HUDEP-2 (cell line): ENCODE measurements around the gene TUT7.
A peak's percentile ranks its signal among the peaks of the same experiment; 100 is the strongest.
"Not testable (repeated sequence)": the region's sequence is repeated elsewhere in the genome, so short reads cannot be mapped to it uniquely, and the experiment has no call there.

Experiments used
- DNase-seq, 76 experiments: peaks; one replicate each; lab custom pipeline; 2025; ENCODE audit not compliant: unreplicated experiment in 76 of 76; lab: John Stamatoyannopoulos, UW

The TUT7 gene, protein sequence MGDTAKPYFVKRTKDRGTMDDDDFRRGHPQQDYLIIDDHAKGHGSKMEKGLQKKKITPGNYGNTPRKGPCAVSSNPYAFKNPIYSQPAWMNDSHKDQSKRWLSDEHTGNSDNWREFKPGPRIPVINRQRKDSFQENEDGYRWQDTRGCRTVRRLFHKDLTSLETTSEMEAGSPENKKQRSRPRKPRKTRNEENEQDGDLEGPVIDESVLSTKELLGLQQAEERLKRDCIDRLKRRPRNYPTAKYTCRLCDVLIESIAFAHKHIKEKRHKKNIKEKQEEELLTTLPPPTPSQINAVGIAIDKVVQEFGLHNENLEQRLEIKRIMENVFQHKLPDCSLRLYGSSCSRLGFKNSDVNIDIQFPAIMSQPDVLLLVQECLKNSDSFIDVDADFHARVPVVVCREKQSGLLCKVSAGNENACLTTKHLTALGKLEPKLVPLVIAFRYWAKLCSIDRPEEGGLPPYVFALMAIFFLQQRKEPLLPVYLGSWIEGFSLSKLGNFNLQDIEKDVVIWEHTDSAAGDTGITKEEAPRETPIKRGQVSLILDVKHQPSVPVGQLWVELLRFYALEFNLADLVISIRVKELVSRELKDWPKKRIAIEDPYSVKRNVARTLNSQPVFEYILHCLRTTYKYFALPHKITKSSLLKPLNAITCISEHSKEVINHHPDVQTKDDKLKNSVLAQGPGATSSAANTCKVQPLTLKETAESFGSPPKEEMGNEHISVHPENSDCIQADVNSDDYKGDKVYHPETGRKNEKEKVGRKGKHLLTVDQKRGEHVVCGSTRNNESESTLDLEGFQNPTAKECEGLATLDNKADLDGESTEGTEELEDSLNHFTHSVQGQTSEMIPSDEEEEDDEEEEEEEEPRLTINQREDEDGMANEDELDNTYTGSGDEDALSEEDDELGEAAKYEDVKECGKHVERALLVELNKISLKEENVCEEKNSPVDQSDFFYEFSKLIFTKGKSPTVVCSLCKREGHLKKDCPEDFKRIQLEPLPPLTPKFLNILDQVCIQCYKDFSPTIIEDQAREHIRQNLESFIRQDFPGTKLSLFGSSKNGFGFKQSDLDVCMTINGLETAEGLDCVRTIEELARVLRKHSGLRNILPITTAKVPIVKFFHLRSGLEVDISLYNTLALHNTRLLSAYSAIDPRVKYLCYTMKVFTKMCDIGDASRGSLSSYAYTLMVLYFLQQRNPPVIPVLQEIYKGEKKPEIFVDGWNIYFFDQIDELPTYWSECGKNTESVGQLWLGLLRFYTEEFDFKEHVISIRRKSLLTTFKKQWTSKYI (N-terminal part only)

DNA sequence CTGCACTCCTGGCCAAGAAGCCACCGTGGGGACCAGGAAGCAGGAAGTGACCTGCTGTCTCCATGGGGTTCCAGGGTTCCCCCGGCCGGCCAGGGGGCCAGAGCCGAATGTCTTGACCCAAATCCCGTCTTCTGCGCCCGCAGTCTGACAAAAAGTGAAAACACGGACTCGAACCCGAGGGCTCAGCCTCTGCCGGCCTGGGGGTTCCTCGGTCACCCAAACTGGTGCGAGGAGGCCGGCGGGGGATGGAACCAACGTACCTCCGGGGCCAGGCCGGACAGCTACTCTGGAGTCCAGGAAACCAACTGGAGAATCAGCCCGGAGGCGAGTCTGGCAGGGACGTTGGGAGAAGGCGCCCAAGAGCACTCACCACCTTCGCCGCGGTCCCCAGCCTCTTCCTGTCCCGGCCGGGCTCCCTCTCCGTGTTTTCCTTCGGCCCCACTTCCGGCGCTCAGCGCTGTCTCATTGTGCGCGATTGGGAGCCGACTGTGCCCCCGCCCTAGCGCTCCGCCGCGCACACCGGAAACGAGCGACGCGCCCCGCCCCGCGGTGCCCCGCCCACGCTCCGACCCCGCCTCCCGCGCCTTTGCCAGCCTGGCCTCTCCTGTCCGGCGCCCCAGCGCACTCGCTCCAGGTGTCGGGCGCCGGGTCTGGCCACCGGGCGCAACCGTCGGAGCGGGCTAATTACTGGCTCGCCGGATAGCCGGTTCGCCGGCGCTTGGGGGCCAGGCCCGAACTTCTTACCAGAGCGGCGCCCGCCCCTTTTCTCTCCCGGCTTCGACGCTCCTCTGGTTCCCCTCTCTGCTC, at the start of gene TUT7:
TUT7 (minus strand) TSS at position 400 of the 807 bp plus-strand sequence. CDS start 1,211 bp downstream, outside the sequence.
- peak in 75 of 76 experiments; percentile 19 to 96 (median 89) for DNase-seq

- DNase-seq, result no peak
These were observed 48.4 kb upstream of the TUT7 start for GRCh38 chr9:86402591-86402990.

GRCh38 chr9:86396412-86396811, 42.2 kb upstream of the TUT7 start:
- DNase-seq, result no peak

DNA sequence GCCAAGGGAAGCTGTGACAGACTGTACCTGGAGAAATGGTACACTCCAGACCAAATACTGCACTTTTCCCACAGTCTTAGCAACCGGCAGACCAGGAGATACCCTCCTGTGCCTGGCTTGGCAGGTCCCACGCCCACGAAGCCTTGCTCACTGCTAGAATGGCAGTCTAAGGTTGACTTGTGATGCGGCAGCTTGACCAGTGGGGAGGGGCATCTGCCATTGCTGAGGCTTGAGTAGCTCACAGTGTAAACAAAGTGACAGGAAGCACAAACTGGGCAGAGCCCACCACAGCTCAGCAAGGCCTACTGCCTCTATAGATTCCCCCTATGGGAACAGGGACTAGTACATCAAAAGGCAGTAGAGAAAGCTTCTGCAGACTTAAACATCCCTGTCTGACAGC, 36.0 kb upstream of the TUT7 start:
- DNase-seq, result not testable (repeated sequence)

DNA sequence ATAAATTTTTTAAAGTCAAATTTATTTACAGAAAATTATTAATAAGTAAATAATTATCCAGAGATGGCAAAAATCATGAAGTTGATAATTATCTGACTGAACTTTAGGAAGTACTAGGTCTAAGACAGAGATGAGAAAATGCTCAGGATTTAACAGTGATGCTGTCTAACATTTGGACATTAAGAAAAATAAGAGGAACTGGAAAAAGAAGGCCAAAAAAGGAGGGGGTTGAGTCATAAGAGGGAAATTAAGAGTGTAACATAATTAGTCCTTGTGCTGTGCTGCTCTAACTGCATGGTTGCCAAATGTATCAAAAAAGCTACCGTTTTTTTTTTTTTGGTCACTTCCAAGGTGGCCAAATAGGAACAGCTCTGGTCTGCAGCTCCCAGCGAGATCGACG, 35.4 kb upstream of the TUT7 start:
- no peak for DNase-seq

DNA sequence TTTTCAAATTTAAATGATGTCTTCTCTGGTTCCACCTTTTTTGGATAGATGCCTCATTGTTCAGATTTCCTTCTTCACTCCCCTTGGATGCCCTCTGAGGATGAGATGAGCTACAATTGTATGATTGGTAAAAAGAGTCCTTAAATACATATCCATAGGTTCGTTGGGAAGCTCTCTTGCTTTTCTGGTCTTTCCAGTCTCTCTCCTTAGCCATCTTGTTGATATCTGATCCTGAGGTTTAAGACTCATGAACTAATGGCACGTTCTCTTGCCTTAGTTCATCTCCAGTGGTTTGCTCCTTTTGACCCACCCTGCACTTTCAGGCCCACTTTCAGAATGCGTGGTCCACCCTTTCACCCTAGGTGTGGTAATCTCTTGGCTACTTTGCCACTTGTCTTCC, 33.2 kb upstream of the TUT7 start:
- DNase-seq, result no peak

GRCh38 chr9:86383000-86383399, 28.8 kb upstream of the TUT7 start:
- DNase-seq, result not testable (repeated sequence)

- DNase-seq, result no peak
These were observed 21.8 kb upstream of the TUT7 start for GRCh38 chr9:86376016-86376415.

GRCh38 chr9:86369810-86370209, 15.6 kb upstream of the TUT7 start:
- DNase-seq, result no peak

GRCh38 chr9:86368871-86369521, 14.8 kb upstream of the TUT7 start:
- no peak for DNase-seq

GRCh38 chr9:86361176-86361575, 7.0 kb upstream of the TUT7 start:
- no peak for DNase-seq

DNA sequence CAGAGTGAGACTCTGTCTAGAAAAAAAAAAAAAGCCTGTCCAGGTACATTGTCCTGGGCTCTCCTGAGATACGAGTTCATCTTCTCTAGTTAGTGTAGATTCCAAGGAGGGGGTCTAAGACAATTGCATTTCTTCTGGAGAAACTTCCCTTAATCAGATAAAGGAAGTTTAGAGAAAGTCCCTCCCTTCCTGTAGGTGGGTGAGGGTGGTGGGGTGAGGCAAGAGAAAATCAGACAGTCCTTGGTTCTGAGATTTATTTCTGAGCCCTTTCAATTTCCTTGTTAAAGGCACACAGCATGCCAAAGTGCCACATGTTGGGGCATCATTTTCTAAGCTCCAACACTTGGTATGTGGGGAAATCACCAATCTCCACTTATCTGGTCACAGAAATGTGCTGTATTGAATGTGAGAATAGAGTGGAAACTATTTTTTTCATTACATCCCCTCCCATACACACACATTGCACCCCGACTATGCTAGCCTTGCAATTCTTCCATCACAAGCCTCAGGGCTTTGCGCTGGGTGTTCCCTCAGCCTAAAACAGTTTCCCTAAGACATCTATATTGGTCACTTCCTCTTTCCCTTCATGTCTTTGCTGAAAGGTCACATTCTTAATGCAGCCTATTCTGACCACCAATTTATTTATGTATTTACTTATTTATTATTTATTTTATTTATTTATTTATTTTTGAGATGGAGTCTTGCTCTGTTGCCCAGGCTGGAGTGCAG, 5.1 kb upstream of the TUT7 start:
- no peak for DNase-seq

DNA sequence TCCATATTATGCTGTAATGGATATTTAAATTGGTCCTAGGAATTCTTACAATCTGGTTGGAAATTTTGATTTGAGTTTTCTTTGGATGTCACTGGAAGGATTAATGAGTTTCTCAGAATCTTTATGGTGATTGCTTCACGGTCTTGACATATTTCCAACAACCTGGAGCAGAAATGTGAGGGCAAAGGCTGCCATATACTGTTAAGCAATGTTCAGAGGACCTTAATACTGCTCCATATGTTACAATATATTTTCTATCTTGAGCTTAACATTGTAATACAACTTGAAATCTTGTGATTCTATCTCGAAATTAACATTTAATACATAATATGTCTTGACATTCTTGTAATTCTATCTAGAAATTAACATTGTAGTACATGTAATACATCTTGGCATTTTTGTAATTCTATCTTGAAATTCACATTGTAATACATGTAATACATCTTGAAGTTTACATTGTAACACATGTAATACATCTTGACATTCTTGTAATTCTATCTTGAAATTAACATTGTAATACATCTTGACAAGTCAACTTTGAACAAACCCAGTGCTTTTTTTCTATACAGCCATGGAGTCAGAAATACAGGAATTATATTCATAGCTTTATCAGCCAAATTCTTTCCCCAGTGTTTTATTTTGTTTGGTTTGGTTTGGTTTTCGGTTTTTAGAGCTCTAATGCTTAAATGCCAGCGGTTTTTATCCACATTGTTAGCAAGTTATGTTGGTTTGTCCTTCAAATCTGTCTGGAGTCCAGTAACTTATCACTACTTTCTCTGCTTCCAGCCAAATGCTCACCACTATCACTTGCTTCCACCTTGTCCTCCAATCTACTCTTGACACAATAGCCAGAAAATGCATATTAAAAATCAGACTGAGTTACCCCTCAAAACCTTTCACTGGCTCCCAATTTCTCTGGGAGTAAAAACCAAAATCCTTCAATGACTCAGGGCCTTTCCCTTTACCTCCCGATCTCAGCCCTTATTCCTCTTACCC, 3.0 kb upstream of the TUT7 start:
- DNase-seq, result peak in 2 of 76 experiments; percentile 2

GRCh38 chr9:86355814-86356213, 1.6 kb upstream of the TUT7 start:
- DNase-seq, result peak in 13 of 76 experiments; percentile 4 to 48 (median 16)

- peak in 1 of 76 experiments; percentile 49 for DNase-seq
These were observed 654 bp upstream of the TUT7 start for GRCh38 chr9:86354818-86355309.

DNA sequence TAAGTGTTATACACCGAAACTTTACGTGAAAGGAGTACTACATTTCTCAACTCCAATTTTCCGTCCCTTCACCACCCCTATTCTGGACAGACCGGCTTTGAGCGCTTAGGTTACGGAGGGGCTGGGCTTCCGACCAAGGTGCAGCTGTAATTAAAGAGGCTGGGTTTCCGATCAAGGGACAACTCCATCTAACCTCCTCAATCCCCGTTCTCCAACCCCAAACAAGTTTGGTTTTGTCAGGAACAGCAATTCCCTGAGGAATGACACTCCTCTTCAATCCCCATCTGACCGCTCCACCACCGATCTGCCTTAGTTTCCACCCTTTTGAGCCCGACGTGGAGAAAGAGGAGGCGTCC, 577 bp downstream of the TUT7 start:
- peak in 7 of 76 experiments; percentile 7 to 48 (median 24) for DNase-seq

DNA sequence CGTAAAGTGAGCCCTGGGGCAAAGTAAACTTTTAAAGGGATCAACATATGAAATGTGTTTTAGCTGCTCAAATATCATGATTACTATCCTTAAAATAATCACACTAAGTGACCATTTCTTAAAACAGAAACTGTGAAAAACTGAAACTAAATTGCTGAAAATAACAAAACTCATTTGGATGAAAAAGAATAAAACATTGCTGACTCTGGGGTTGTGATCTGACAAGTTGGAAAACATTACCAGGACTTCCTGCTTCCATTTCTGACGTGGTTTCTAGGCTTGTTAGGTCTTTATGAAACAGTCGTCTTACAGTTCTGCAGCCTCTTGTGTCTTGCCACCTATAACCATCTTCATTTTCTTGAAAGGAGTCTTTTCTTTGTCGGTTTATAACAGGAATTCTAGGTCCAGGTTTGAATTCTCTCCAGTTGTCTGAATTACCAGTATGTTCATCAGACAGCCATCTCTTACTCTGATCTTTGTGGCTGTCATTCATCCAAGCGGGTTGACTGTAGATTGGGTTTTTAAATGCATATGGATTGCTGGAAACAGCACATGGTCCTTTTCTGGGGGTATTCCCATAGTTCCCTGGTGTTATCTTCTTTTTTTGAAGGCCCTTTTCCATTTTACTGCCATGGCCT, 1.7 kb downstream of the TUT7 start:
- DNase-seq, result peak in 2 of 76 experiments; percentile 2 to 13
